ENCODE measurements around the gene POU5F1. TPM values are rescaled to one million over a fixed set of nuclear protein-coding genes. Genes with fewer than 3 reads are reported as not detected.
A peak's percentile ranks its signal among the peaks of the same experiment; 100 is the strongest.
"Not testable (repeated sequence)": the region's sequence is repeated elsewhere in the genome, so short reads cannot be mapped to it uniquely, and the experiment has no call there.

The POU5F1 gene
- polyA plus RNA-seq, 3 donors = 1.9 to 25.2 (median 4.5) TPM

DNA sequence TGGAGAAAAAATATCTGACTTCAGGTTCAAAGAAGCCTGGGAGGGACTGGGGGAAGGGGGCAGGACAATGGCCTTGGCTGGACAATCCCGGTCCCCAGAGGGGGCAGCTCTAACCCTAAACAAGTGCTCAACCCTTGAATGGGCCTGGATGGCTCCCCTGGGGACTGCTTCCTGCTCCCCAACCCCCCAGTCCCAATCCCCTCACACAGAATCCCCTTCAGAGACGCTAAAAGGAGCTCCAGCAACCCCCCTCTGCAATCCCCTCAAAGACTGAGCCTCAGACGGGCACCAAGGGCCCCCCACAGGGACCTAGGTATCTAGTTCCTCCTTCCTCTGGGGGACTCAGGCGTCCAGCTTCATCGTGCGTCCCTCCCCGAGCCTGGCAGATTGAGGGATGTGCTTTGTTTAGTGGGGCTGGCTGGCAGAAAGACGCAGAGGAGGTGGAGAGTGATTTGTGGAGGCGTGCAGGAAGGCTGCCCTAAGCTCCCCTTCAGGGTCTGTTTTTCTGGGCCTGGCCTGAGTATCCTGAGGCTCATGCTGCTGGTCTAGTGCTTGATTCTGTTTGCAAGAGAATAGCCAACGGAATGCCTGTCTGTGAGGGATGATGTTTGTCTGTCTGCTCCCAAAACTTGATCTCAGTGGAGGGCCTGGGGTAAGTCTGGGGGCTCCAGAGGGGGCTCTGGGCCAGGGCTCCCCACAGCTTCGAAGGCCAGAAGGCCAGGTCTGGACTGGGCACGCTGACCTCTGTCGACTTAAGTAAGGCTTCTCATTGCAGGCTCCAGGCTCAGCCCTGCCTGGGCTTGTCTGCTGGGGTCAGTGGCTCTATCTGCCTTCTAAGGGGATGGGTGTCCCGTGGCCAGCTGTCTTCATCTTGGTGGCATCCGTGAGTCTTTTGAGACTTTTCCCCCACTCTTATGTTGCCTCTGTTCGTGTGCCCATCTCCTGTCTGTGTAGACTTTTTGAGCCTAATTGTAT is 1.7 kb upstream of the POU5F1 start:
- no peak for DNase-seq (ENCODE audit: extremely low read depth in 1 of 11, low read depth in 9 of 11, low spot score in 4 of 11)

DNA sequence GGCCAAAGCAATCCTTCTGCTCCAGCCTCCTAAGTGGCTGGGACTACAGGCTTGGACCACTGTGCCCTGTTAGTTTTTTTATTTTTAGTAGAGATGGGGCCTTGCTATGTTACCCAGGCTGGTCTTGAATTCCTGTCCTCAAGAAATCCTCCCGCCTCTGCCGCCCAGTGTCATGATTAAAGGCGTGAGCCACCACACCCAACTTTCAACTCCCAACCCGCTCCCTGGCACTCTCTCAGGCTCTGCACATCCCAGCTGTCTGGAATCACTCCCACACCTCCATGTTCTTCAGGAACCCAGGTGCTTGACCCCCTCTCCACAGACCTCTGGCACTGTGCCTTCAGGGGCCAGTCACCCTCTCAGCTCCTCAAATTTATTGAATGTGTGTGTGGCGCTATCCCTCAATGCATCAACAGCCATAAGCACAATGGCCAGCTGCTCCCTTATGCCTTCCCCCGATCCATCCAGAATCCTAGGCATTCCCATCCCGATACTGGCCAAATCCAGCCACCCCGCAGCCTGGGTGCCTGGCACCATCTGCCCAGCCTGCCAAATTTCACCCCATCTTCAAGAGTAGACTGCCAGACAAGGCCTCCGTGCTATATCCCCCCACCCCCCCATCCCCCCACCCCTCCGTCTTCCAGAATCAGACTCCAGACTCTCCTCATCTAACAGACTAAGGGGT is 647 bp upstream of the POU5F1 start:
- no peak for DNase-seq (ENCODE audit: extremely low read depth in 1 of 11, low read depth in 9 of 11, low spot score in 4 of 11)

DNA sequence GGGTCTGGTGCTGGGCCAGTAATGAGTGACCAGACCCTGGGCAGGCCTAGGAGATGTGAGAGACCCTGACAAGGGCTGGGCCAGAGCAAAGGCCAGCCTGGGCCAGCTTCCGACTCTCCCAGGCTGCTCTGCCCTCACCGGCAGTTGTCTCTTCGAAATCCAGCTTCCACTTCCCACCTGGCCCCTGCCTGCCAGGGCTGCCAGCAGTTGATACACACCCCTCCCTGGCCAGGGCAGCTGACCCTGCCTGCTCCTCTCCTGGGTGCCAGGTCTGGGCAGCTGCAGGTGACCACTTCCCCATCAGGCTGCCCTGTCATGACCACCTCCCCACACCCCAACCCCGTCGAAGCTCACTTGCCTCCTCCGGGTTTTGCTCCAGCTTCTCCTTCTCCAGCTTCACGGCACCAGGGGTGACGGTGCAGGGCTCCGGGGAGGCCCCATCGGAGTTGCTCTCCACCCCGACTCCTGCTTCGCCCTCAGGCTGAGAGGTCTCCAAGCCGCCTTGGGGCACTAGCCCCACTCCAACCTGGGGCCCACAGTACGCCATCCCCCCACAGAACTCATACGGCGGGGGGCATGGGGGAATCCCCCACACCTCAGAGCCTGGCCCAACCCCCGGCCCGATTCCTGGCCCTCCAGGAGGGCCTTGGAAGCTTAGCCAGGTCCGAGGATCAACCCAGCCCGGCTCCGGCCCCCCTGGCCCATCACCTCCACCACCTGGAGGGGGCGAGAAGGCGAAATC is 453 bp downstream of the POU5F1 start:
- not testable (repeated sequence) for DNase-seq (ENCODE audit: extremely low read depth in 1 of 11, low read depth in 9 of 11, low spot score in 4 of 11)

DNA sequence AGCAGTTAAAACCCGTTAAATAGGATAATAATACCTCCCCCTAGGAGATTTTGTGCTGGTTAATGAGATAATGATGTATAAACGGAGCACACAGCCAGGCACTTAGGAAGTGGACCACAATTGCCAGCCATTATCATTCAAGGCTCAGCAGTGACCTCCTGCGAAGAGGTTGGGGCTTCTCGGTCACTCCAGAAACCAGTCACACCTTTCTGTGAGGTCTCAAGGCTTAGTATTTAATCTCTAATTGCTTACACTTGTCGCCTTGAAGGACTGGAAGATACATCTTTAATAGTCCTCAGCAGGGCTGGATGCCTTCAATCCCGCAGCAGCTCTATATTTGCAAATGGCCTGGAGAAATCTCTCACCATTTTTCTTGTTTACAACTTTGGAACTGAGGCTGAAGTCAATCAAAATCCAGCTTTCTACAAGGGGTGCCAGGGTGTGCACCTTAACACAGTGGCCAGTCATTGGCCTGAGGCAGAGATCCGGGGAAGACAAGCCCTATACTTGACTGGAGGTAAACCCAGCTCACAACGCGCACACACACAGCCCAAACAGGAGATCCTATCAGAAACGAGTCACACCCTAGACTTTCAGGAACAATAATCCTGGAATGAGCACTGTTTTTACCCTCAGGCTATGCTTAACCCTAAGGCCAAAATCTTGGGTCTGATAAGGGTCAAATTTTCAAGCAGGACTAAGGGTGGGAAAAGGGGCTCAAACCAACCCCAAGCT is 1.2 kb downstream of the POU5F1 start:
- DNase-seq (ENCODE audit: extremely low read depth in 1 of 11, low read depth in 9 of 11, low spot score in 4 of 11) = no peak

- no peak for DNase-seq (ENCODE audit: extremely low read depth in 1 of 11, low read depth in 9 of 11, low spot score in 4 of 11)
Observed at GRCh38 chr6:31168606-31169005, 1.9 kb downstream of the POU5F1 start.

DNA sequence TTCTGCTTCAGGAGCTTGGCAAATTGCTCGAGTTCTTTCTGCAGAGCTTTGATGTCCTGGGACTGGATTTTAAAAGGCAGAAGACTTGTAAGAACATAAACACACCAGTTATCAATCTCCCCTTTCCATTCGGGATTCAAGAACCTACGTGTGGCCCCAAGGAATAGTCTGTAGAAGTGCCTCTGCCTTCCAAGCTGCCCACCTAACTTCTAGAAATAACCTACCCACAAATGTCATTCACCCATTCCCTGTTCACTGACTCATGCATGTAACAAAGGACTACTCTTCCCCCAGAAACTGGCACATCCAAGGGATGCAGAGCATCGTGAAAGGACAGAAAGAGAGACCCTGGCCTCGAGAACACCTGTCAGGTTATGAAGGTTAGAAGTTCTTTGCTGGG is 4.5 kb downstream of the POU5F1 start:
- DNase-seq (ENCODE audit: extremely low read depth in 1 of 11, low read depth in 9 of 11, low spot score in 4 of 11) = no peak

DNA sequence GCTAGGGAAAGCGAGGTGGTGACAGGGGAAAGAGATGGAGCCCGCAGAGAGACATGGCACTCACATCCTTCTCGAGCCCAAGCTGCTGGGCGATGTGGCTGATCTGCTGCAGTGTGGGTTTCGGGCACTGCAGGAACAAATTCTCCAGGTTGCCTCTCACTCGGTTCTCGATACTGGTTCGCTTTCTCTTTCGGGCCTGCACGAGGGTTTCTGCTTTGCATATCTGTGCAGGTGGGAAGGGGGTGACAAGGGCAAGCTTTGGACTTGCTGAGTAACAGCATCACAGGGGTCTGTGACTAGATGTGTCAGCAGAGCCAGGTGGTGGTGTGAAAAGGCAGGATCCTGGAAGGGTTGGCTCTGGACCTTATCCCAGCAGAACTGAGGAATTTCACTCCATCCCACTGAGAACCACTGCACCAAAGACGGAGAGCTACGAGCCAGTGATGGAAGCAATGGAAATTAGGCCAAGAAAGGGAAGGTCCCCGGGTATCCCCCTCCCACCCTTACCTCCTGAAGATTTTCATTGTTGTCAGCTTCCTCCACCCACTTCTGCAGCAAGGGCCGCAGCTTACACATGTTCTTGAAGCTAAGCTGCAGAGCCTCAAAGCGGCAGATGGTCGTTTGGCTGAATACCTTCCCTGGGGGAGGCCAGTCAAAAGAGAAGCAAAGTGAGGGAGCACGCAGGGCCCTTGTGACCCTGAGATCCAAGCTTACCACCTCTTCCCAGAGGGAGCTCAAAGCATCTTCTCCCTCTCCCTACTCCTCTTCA is 5.2 kb downstream of the POU5F1 start:
- DNase-seq (ENCODE audit: extremely low read depth in 1 of 11, low read depth in 9 of 11, low spot score in 4 of 11) = not testable (repeated sequence)

GRCh38 chr6:31164475-31165063 is 5.9 kb downstream of the POU5F1 start:
- DNase-seq (ENCODE audit: extremely low read depth in 1 of 11, low read depth in 9 of 11, low spot score in 4 of 11) = not testable (repeated sequence)

- no peak for DNase-seq (ENCODE audit: extremely low read depth in 1 of 11, low read depth in 9 of 11, low spot score in 4 of 11)
Observed at GRCh38 chr6:31163922-31164321, 6.6 kb downstream of the POU5F1 start.

DNA sequence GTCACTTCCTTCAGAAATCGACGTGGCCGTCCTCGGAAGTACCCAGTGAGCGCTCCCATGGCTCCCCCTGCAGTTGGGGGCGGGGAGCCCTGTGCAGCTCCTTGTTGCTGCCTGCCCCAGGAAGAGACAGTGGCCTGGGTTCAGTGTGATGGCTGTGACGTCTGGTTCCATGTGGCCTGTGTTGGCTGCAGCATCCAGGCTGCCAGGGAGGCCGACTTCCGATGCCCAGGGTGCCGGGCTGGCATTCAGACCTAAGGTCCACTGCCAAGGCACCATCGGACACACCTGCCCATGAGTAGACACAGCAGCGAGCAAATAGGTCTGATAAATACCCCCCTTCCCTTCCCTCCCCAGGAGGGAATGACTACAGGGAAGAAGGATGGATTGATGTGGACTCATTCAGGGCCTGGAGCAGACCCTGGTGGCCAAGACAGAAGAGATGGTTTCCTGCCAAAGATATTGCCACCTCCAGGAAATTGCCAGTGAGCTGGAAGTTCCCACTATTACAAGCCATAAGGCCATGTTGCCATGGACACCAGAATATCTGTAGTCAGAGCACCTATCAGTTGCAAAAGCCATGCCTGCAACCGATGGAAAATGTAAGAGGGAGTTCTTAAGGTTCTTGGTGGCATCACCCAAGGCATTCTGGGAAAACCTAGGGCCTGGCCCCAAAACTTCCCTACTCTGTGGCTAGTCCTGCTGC is 7.9 kb downstream of the POU5F1 start:
- no peak for DNase-seq (ENCODE audit: extremely low read depth in 1 of 11, low read depth in 9 of 11, low spot score in 4 of 11)

DNA sequence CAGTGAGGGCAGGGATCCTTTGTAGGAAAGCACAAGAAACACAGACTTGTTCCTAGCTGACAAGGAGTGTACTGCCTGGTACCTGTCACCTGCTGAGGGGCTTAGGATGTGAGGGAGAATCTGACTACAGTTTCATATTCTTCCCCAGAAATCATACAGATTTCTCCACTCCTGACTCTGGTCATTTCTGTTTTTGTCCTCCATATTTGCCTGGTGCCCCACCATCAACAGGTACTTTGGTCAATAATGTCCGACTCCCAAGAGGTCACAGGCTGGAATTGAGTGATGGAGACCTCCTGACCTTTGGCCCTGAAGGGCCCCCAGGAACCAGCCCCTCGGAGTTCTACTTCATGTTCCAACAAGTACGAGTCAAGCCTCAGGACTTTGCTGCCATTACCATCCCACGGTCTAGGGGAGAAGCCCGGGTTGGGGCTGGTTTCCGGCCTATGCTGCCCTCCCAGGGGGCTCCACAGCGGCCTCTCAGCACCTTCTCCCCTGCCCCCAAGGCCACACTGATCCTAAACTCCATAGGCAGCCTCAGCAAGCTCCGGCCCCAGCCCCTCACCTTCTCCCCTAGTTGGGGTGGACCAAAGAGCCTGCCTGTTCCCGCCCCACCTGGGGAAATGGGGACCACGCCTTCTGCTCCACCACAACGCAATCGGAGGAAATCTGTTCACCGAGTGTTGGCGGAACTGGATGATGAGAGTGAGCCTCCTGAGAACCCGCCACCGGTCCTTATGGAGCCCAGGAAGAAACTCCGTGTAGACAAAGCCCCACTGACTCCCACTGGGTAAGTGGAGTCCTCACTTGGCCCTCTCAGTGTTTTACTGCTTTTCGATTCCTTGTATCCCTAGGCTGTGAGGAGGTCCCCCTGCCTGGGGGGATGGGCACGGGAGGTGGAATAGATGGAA is 9.0 kb downstream of the POU5F1 start:
- DNase-seq (ENCODE audit: extremely low read depth in 1 of 11, low read depth in 9 of 11, low spot score in 4 of 11) = no peak

- no peak for DNase-seq (ENCODE audit: extremely low read depth in 1 of 11, low read depth in 9 of 11, low spot score in 4 of 11)
Observed at GRCh38 chr6:31158863-31159855, 11.3 kb downstream of the POU5F1 start.

DNA sequence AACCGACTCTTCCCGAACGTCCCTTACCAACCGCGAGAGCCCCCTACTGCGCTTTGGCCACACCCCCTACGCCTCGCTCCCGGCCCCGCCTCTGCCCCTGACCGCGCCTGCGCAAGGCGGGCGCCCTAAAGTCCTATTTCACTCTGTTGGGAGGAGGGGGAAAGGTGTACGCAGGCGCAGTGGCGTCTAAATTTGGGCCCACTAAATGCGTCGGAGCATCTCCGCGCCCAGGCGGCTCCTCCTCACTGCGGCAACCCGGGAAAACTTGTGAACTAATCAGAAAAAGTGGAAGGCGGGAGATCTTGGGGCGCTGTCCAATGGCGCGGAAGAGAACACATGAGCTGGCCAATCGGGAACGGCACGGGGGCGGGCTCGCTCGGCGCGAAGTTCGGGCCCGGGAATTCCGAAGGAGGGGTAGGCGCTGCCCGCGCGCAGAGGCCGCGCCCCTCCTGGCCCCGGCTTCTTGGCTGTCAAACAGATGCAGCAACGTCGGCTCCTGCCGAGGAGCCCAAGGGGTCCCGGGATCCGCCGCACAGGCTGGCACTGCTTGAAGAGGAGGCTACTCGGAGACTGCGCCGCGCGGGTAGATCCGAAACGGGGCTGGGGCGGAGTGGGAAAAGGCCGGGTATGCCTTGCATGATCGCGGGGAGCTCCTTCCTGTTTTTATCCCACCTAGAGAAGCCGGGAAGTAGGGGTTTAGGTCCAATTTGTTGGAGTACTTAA is 12.2 kb downstream of the POU5F1 start, which contains the start of gene TCF19:
TSS of gene TCF19 (plus strand) at position 450 of the 723 bp plus-strand sequence. CDS start 881 bp downstream, outside the sequence.
- DNase-seq (ENCODE audit: extremely low read depth in 1 of 11, low read depth in 9 of 11, low spot score in 4 of 11) = peak; percentile 97 to 100 (median 99)

DNA sequence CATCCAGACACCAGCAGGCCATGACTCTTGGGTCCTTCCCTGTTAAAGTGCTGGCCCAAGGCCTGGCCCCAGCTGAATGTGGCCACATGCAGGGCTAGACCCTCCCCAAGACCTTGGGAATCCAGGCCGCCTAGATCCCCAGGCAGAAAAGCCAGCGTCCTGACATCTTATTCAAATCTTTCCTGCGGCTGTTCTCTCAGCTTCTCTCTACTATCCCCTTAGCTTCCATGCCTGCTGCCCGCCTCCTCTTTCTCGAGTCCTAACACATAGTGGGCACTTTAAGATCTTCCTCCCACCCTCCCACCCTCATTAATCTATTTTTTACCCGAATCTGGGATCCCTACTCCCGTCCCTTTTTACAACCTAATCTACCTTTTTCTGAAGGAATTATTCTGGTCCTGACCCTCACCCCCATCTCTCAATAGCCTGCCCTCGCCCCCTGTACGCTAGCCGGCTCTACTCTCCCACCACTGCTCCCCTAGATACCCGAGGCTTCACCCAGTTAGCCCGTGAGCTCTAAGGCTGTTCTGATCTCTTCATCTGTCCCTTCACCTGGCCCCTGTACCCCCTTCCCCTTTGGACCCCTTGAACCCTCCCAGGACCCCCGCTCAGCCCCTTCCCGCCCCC is 12.9 kb downstream of the POU5F1 start, which contains the start of gene CCHCR1:
TSS of gene CCHCR1 (minus strand) at position 290 of the 627 bp plus-strand sequence. CDS start at position 88, 202 bp downstream.
- no peak for DNase-seq (ENCODE audit: extremely low read depth in 1 of 11, low read depth in 9 of 11, low spot score in 4 of 11)
